ENCODE data around the gene HHLA2.

GRCh38 chr3:108251844-108252243, 44.5 kb upstream of the HHLA2 start:
- TF ChIP-seq SIX5 (IDR thresholded peaks at IDR 0.05; ENCODE audit: low read depth, low read length) = no peak
- no peak for TF ChIP-seq BRCA1 (IDR thresholded peaks at IDR 0.05; ENCODE audit: low read depth, low read length)
- TF ChIP-seq KDM1A (IDR thresholded peaks at IDR 0.05; ENCODE audit: borderline replicate concordance, low read length) = no peak
- TF ChIP-seq, protein P1, sequence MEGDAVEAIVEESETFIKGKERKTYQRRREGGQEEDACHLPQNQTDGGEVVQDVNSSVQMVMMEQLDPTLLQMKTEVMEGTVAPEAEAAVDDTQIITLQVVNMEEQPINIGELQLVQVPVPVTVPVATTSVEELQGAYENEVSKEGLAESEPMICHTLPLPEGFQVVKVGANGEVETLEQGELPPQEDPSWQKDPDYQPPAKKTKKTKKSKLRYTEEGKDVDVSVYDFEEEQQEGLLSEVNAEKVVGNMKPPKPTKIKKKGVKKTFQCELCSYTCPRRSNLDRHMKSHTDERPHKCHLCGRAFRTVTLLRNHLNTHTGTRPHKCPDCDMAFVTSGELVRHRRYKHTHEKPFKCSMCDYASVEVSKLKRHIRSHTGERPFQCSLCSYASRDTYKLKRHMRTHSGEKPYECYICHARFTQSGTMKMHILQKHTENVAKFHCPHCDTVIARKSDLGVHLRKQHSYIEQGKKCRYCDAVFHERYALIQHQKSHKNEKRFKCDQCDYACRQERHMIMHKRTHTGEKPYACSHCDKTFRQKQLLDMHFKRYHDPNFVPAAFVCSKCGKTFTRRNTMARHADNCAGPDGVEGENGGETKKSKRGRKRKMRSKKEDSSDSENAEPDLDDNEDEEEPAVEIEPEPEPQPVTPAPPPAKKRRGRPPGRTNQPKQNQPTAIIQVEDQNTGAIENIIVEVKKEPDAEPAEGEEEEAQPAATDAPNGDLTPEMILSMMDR (IDR thresholded peaks at IDR 0.05; ENCODE audit: control extremely low read depth in 1 of 3, insufficient read depth in 1 of 3, low read depth in 1 of 3, low read length in 3 of 3) = no peak
- no peak for TF ChIP-seq POLR2A (IDR thresholded peaks at IDR 0.05; ENCODE audit: control extremely low read depth in 1 of 2, low read depth in 2 of 2, low read length in 2 of 2)
- TF ChIP-seq EZH2 (IDR thresholded peaks at IDR 0.05; ENCODE audit: low read depth, low read length, severe bottlenecking) = no peak
- TF ChIP-seq TAF1 (IDR thresholded peaks at IDR 0.05; ENCODE audit: low read depth, low read length) = no peak
- TF ChIP-seq YY1 (IDR thresholded peaks at IDR 0.05; ENCODE audit: low read depth, low read length) = no peak
- no peak for TF ChIP-seq CEBPB (IDR thresholded peaks at IDR 0.05; ENCODE audit: low read depth, low read length)
- no peak for TF ChIP-seq POLR2AphosphoS5 (IDR thresholded peaks at IDR 0.05; ENCODE audit: low read depth, low read length)
- TF ChIP-seq, protein P2, sequence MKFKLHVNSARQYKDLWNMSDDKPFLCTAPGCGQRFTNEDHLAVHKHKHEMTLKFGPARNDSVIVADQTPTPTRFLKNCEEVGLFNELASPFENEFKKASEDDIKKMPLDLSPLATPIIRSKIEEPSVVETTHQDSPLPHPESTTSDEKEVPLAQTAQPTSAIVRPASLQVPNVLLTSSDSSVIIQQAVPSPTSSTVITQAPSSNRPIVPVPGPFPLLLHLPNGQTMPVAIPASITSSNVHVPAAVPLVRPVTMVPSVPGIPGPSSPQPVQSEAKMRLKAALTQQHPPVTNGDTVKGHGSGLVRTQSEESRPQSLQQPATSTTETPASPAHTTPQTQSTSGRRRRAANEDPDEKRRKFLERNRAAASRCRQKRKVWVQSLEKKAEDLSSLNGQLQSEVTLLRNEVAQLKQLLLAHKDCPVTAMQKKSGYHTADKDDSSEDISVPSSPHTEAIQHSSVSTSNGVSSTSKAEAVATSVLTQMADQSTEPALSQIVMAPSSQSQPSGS (IDR thresholded peaks at IDR 0.05; ENCODE audit: low read length) = no peak
